Measurements from ENCODE around the gene PKD1.
"Not testable (repeated sequence)": the region's sequence is repeated elsewhere in the genome, so short reads cannot be mapped to it uniquely, and the experiment has no call there.

The PKD1 gene

GRCh38 chr16:2126161-2126743 lies 9.4 kb downstream of the PKD1 start:
- not testable (repeated sequence) for DNase-seq (ENCODE audit: low read depth in 1 of 2, low spot score in 1 of 2)

GRCh38 chr16:2125609-2126008 lies 10.1 kb downstream of the PKD1 start:
- DNase-seq (ENCODE audit: low read depth in 1 of 2, low spot score in 1 of 2), result not testable (repeated sequence)

GRCh38 chr16:2124694-2125444 lies 10.8 kb downstream of the PKD1 start:
- not testable (repeated sequence) for DNase-seq (ENCODE audit: low read depth in 1 of 2, low spot score in 1 of 2)

GRCh38 chr16:2124377-2124693 lies 11.4 kb downstream of the PKD1 start:
- DNase-seq (ENCODE audit: low read depth in 1 of 2, low spot score in 1 of 2), result not testable (repeated sequence)

GRCh38 chr16:2123706-2124376 lies 11.9 kb downstream of the PKD1 start:
- not testable (repeated sequence) for DNase-seq (ENCODE audit: low read depth in 1 of 2, low spot score in 1 of 2)

- DNase-seq (ENCODE audit: low read depth in 1 of 2, low spot score in 1 of 2), result not testable (repeated sequence)
Observed at GRCh38 chr16:2122934-2123683, 12.6 kb downstream of the PKD1 start.

GRCh38 chr16:2122429-2122828 lies 13.3 kb downstream of the PKD1 start:
- no peak for DNase-seq (ENCODE audit: low read depth in 1 of 2, low spot score in 1 of 2)

GRCh38 chr16:2121853-2122252 lies 13.8 kb downstream of the PKD1 start:
- no peak for DNase-seq (ENCODE audit: low read depth in 1 of 2, low spot score in 1 of 2)

GRCh38 chr16:2121325-2121724 lies 14.4 kb downstream of the PKD1 start:
- not testable (repeated sequence) for DNase-seq (ENCODE audit: low read depth in 1 of 2, low spot score in 1 of 2)

- not testable (repeated sequence) for DNase-seq (ENCODE audit: low read depth in 1 of 2, low spot score in 1 of 2)
Observed at GRCh38 chr16:2117960-2118722, 17.6 kb downstream of the PKD1 start.

- DNase-seq (ENCODE audit: low read depth in 1 of 2, low spot score in 1 of 2), result not testable (repeated sequence)
Observed at GRCh38 chr16:2117341-2117740, 18.4 kb downstream of the PKD1 start.

- not testable (repeated sequence) for DNase-seq (ENCODE audit: low read depth in 1 of 2, low spot score in 1 of 2)
Observed at GRCh38 chr16:2116428-2116827, 19.3 kb downstream of the PKD1 start.

- DNase-seq (ENCODE audit: low read depth in 1 of 2, low spot score in 1 of 2), result no peak
Observed at GRCh38 chr16:2115591-2115973, 20.1 kb downstream of the PKD1 start.

GRCh38 chr16:2114885-2115590 lies 20.7 kb downstream of the PKD1 start:
- DNase-seq (ENCODE audit: low read depth in 1 of 2, low spot score in 1 of 2), result not testable (repeated sequence)

- DNase-seq (ENCODE audit: low read depth in 1 of 2, low spot score in 1 of 2), result not testable (repeated sequence)
Observed at GRCh38 chr16:2114225-2114624, 21.5 kb downstream of the PKD1 start.

GRCh38 chr16:2112539-2113106 lies 23.1 kb downstream of the PKD1 start:
- DNase-seq (ENCODE audit: low read depth in 1 of 2, low spot score in 1 of 2), result not testable (repeated sequence)

- DNase-seq (ENCODE audit: low read depth in 1 of 2, low spot score in 1 of 2), result not testable (repeated sequence)
Observed at GRCh38 chr16:2111412-2112335, 24.0 kb downstream of the PKD1 start.

- DNase-seq (ENCODE audit: low read depth in 1 of 2, low spot score in 1 of 2), result not testable (repeated sequence)
Observed at GRCh38 chr16:2111009-2111353, 24.7 kb downstream of the PKD1 start.
